B cell (primary cell): ENCODE results near the gene CDH13. TPM values are rescaled to one million over a fixed set of nuclear protein-coding genes. Genes with fewer than 3 reads are reported as not detected.

Source experiments
- ATAC-seq: fragments of 200-7000 bp; cut with Tn5 transposase; one replicate; pipeline ENCODE4 v1.10.0; 2021; ENCODE audit warnings: low read depth, mild to moderate bottlenecking, moderate number of reproducible peaks, moderate library complexity
- CTCF ChIA-PET: fragments of 350-600 bp; sonication (Branson Sonifier 250); formaldehyde crosslinking; loops from one replicate; lab custom pipeline; 2021; ENCODE audit warnings: antibody characterized with exemption, inconsistent platforms; lab: Charles Lee
- POLR2A ChIA-PET: fragments of 350-600 bp; sonication (Branson Sonifier 250); formaldehyde crosslinking; loops from one replicate; lab custom pipeline; 2021; ENCODE audit warnings: antibody characterized with exemption; lab: Charles Lee
- DNase-seq: peaks from one replicate; pipeline ENCODE4 v3.0.0; 2013
- H2AFZ ChIP-seq: 2 replicates; pipeline ENCODE4 v1.6.1; 2012; ENCODE audit warnings: mild to moderate bottlenecking, low read depth, low read length; ENCODE audit not compliant: insufficient read depth, poor library complexity, severe bottlenecking
- H3K27ac ChIP-seq, 2 donors: 1 replicate in 1 of 2; 2 replicates in 1 of 2; pipeline ENCODE4 v1.5.1; 2012 to 2013; ENCODE audit warnings: low read length in 2 of 2, mild to moderate bottlenecking in 2 of 2, moderate library complexity in 1 of 2
- H3K27me3 ChIP-seq, 4 experiments: fragments of 200-600 bp in 1 of 4; sonication (generic) in 1 of 4; replicated peaks in 1 of 4; 1 replicate in 2 of 4; 2 replicates in 2 of 4; pipeline versions ENCODE4 v1.6.1 to v1.7.0; 2013 to 2016; ENCODE audit warnings: low read length in 3 of 4, mild to moderate bottlenecking in 2 of 4, mixed read lengths in 1 of 4, moderate library complexity in 1 of 4; ENCODE audit not compliant: insufficient read depth in 4 of 4, control insufficient read depth in 3 of 4; ENCODE audit errors: control extremely low read depth in 1 of 4
- H3K36me3 ChIP-seq, 2 experiments: replicated peaks in 1 of 2; 1 replicate in 1 of 2; 2 replicates in 1 of 2; pipeline versions ENCODE4 v1.6.1 to v1.7.1; 2013; ENCODE audit warnings: low read length in 1 of 2; ENCODE audit not compliant: insufficient read depth in 2 of 2, control insufficient read depth in 1 of 2; ENCODE audit errors: control extremely low read depth in 1 of 2, extremely low read depth in 1 of 2
- H3K4me1 ChIP-seq, 2 donors: fragments of 200-600 bp in 1 of 2; sonication (generic) in 1 of 2; 1 replicate in 1 of 2; 2 replicates in 1 of 2; pipeline versions ENCODE4 v1.5.1 to v1.6.1; 2013 to 2017; ENCODE audit warnings: low read length in 2 of 2; ENCODE audit not compliant: control insufficient read depth in 2 of 2, insufficient read depth in 2 of 2
- H3K4me2 ChIP-seq: replicated peaks from 2 replicates; pipeline ENCODE3; 2012; ENCODE audit warnings: mild to moderate bottlenecking, low read depth, low read length; ENCODE audit not compliant: poor library complexity, severe bottlenecking
- H3K4me3 ChIP-seq, 5 experiments: fragments of 200-600 bp in 1 of 5; sonication (generic) in 1 of 5; 1 replicate in 3 of 5; 2 replicates in 2 of 5; pipeline versions ENCODE4 v1.5.1 to v1.7.0; 2011 to 2016; ENCODE audit warnings: low read length in 4 of 5, mild to moderate bottlenecking in 4 of 5, low read depth in 2 of 5, control low read depth in 1 of 5, moderate library complexity in 1 of 5; ENCODE audit not compliant: insufficient read depth in 1 of 5; ENCODE audit errors: control extremely low read depth in 1 of 5, extremely low read depth in 1 of 5
- H3K79me2 ChIP-seq: fragments of 200-600 bp; sonication (generic); one replicate; pipeline ENCODE4 v1.6.0; 2016; ENCODE audit warnings: low read length; ENCODE audit not compliant: control insufficient read depth, insufficient read depth
- H3K9ac ChIP-seq: fragments of 200-600 bp; sonication (generic); 2 replicates; pipeline ENCODE4 v1.6.1; 2017; ENCODE audit warnings: mild to moderate bottlenecking, low read length, moderate library complexity
- H3K9me3 ChIP-seq, 3 donors: one replicate each; pipeline versions ENCODE4 v1.6.1 to v1.7.1; 2013; ENCODE audit warnings: low read length in 2 of 3; ENCODE audit not compliant: control insufficient read depth in 2 of 3, insufficient read depth in 1 of 3; ENCODE audit errors: control extremely low read depth in 1 of 3
- H4K20me1 ChIP-seq: 2 replicates; pipeline ENCODE4 v1.6.0; 2012; ENCODE audit warnings: mild to moderate bottlenecking, low read length; ENCODE audit not compliant: insufficient read depth, control insufficient read depth, poor library complexity, severe bottlenecking
- H3K27ac Mint-ChIP-seq: one replicate; pipeline ENCODE4 v1.8.0; 2021; ENCODE audit warnings: mixed read lengths
- H3K27me3 Mint-ChIP-seq: one replicate; pipeline ENCODE4 v1.8.0; 2021; ENCODE audit warnings: mixed read lengths
- H3K4me1 Mint-ChIP-seq: one replicate; pipeline ENCODE4 v1.8.0; 2021; ENCODE audit warnings: mixed read lengths
- H3K4me3 Mint-ChIP-seq: one replicate; pipeline ENCODE4 v1.8.0; 2021; ENCODE audit warnings: mixed read lengths
- H3K9me3 Mint-ChIP-seq: one replicate; pipeline ENCODE4 v1.8.0; 2022; ENCODE audit warnings: mixed read lengths; ENCODE audit not compliant: insufficient read depth
- CTCF ChIP-seq: fragments of 200-600 bp; IDR thresholded peaks from one replicate; pipeline ENCODE4 v1.8.0; 2022; ENCODE audit warnings: antibody characterized with exemption, mild to moderate bottlenecking
- EZH2 ChIP-seq: IDR thresholded peaks from 2 replicates; pipeline ENCODE4 v1.6.1; 2012; ENCODE audit warnings: borderline replicate concordance, low read depth, mild to moderate bottlenecking, moderate library complexity, low read length; ENCODE audit not compliant: insufficient read depth, poor library complexity, severe bottlenecking
- WGBS: methylation state at CpG from one replicate; pipeline ENCODE4 v1.1.5; 2013; ENCODE audit warnings: missing lambda C conversion rate; ENCODE audit not compliant: insufficient coverage; 5-methylcytosine and 5-hydroxymethylcytosine counted together
- intact Hi-C: fragments of 100-400 bp; cut with micrococcal nuclease; formaldehyde crosslinking; loops from one replicate; pipeline ENCODE4 v1.10.0; 2022
- polyA plus RNA-seq: library from polyadenylated mRNA; depleted of rRNA; stranded (reverse); fragments of >200 nt; gene quantifications from 2 replicates; pipeline ENCODE4 v1.2.3, GENCODE V29; 2012
- total RNA-seq, 2 donors: library from RNA; stranded (reverse); fragments of 120-200 nt in 1 of 2; gene quantifications; 1 replicate in 1 of 2; 2 replicates in 1 of 2; pipeline versions ENCODE4 v1.2.3 to v1.2.4, GENCODE V29; 2013 to 2022

The CDH13 gene
- total and polyA plus RNA-seq, 2 donors (not counting 1 experiment from before 2014, with no cell fraction given) = not detected

- ATAC-seq (no peak), DNase-seq (no peak)
- H3K79me2 ChIP-seq = no peaks in the 10 kb centered on the region
- H3K9me3 ChIP-seq = peaks cover 0 to 2% (median 0%) of the 10 kb centered on the region in 3 donors
- Mint-ChIP-seq H3K4me3 (no peak overlapping the region), H3K27ac (no peak overlapping the region), H3K9me3 (peaks cover 3% of the 10 kb centered on the region), H3K27me3 (peaks cover 23% of the 10 kb centered on the region), H3K4me1 (no peaks in the 10 kb centered on the region)
- POLR2A ChIA-PET = no interaction called here
- H2AFZ ChIP-seq = no peak overlapping the region
- TF ChIP-seq EZH2 (no peak), CTCF (no peak)
- 67% methylated on average over 1 of the region's 3 CpGs for WGBS
- H3K9ac ChIP-seq = no peak overlapping the region
- H3K36me3 ChIP-seq = no peaks in the 10 kb centered on the region
- H3K27ac ChIP-seq = no peak overlapping the region
- no peak overlapping the region for H3K4me2 ChIP-seq
- intact Hi-C loops = no loop called here
- no peaks in the 10 kb centered on the region for H3K4me1 ChIP-seq
- no peaks in the 10 kb centered on the region for H4K20me1 ChIP-seq
- H3K4me3 ChIP-seq = no peak overlapping the region
- H3K27me3 ChIP-seq = peaks cover 0 to 3% (median 0%) of the 10 kb centered on the region in 4 experiments
- CTCF ChIA-PET = no interaction called here
These were observed 925.5 kb downstream of the CDH13 start for GRCh38 chr16:83552228-83552627.

GRCh38 chr16:83552930-83553329 lies 926.2 kb downstream of the CDH13 start:
- Mint-ChIP-seq H3K27ac (no peak overlapping the region), H3K9me3 (peaks cover 3% of the 10 kb centered on the region), H3K4me3 (no peak overlapping the region), H3K27me3 (peaks cover 23% of the 10 kb centered on the region), H3K4me1 (no peaks in the 10 kb centered on the region)
- Histone ChIP-seq H3K4me1 (no peaks in the 10 kb centered on the region), H3K27ac (no peak overlapping the region), H3K27me3 (peaks cover 0 to 4% (median 0%) of the 10 kb centered on the region in 4 experiments), H3K79me2 (no peaks in the 10 kb centered on the region), H3K4me3 (no peak overlapping the region), H2AFZ (no peak overlapping the region), H4K20me1 (no peaks in the 10 kb centered on the region), H3K9ac (no peak overlapping the region), H3K36me3 (no peaks in the 10 kb centered on the region), H3K9me3 (no peaks in the 10 kb centered on the region), H3K4me2 (no peak overlapping the region)
- no peak for DNase-seq
- CTCF ChIA-PET = no interaction called here
- ATAC-seq = no peak
- no peak for TF ChIP-seq EZH2
- TF ChIP-seq CTCF = no peak
- WGBS = 100% methylated on average over 2 of the region's 10 CpGs
- intact Hi-C loops = no loop called here
- POLR2A ChIA-PET = no interaction called here
